Loucy (cell line): ENCODE measurements around the gene RAB9B.

ENCODE experiments used
- H2AFZ ChIP-seq: fragments of 200-600 bp; sonication (generic); 2 replicates; pipeline ENCODE4 v1.6.0; 2016; ENCODE audit warnings: antibody characterized with exemption, mild to moderate bottlenecking, low read length, moderate library complexity
- H3F3A ChIP-seq: fragments of 200-600 bp; 2 replicates; pipeline ENCODE4 v1.6.0; 2016; ENCODE audit warnings: antibody characterized with exemption, low read depth, mild to moderate bottlenecking
- H3K27me3 ChIP-seq: fragments of 200-600 bp; sonication (generic); 2 replicates; pipeline ENCODE4 v1.6.1; 2014; ENCODE audit warnings: low read length, mild to moderate bottlenecking; ENCODE audit not compliant: insufficient read depth, poor library complexity, severe bottlenecking
- H3K36me3 ChIP-seq: fragments of 200-600 bp; sonication (generic); 2 replicates; pipeline ENCODE4 v1.6.1; 2016; ENCODE audit warnings: low read length; ENCODE audit not compliant: insufficient read depth
- H3K4me1 ChIP-seq: fragments of 200-600 bp; sonication (generic); 2 replicates; pipeline ENCODE4 v1.5.1; 2014; ENCODE audit warnings: low read length, mild to moderate bottlenecking; ENCODE audit not compliant: insufficient read depth, poor library complexity, severe bottlenecking
- H3K4me2 ChIP-seq: fragments of 200-600 bp; sonication (generic); 2 replicates; pipeline ENCODE4 v1.6.0; 2014; ENCODE audit warnings: antibody characterized with exemption, low read length, low read depth, mild to moderate bottlenecking; ENCODE audit not compliant: poor library complexity, severe bottlenecking
- H3K4me3 ChIP-seq: fragments of 200-600 bp; sonication (generic); 2 replicates; pipeline ENCODE4 v1.5.1; 2014; ENCODE audit warnings: low read length, mild to moderate bottlenecking, mixed read lengths; ENCODE audit not compliant: poor library complexity, severe bottlenecking
- H3K79me2 ChIP-seq: fragments of 200-600 bp; sonication (generic); 2 replicates; pipeline ENCODE4 v1.6.1; 2014; ENCODE audit warnings: low read length; ENCODE audit not compliant: insufficient read depth
- H3K9ac ChIP-seq: fragments of 200-600 bp; sonication (generic); 2 replicates; pipeline ENCODE4 v1.6.0; 2014; ENCODE audit warnings: mild to moderate bottlenecking, low read depth, low read length, moderate library complexity; ENCODE audit not compliant: poor library complexity, severe bottlenecking
- H3K9me2 ChIP-seq: fragments of 200-600 bp; sonication (generic); replicated peaks from 2 replicates; pipeline ENCODE4 v1.6.1; 2016; ENCODE audit warnings: low read depth, low read length, mixed read lengths
- H3K9me3 ChIP-seq: fragments of 200-600 bp; sonication (generic); 2 replicates; pipeline ENCODE4 v1.6.1; 2014; ENCODE audit warnings: mild to moderate bottlenecking, antibody characterized with exemption, low read length, low read depth; ENCODE audit not compliant: insufficient read depth
- H4K20me1 ChIP-seq: fragments of 200-600 bp; sonication (generic); 2 replicates; pipeline ENCODE4 v1.6.0; 2014; ENCODE audit warnings: antibody characterized with exemption, low read length, mild to moderate bottlenecking; ENCODE audit not compliant: insufficient read depth, poor library complexity, severe bottlenecking
- CTCF ChIP-seq: fragments of 200-600 bp; sonication (generic); conservative IDR thresholded peaks from 2 replicates; pipeline ENCODE4 v1.5.1; 2014; ENCODE audit warnings: mild to moderate bottlenecking, antibody characterized with exemption, low read length
- EZH2phosphoT487 ChIP-seq: fragments of 200-600 bp; IDR thresholded peaks from 2 replicates; pipeline ENCODE4 v1.6.1; 2018; ENCODE audit warnings: antibody characterized with exemption, mild to moderate bottlenecking, moderate library complexity, borderline replicate concordance

RAB9B gene

GRCh38 chrX:103789004-103789403 is 43.1 kb downstream of the RAB9B start:
- Histone ChIP-seq H3K9me2 (no peaks in the 10 kb centered on the region), H3K79me2 (no peaks in the 10 kb centered on the region), H3F3A (no peaks in the 10 kb centered on the region), H3K4me3 (no peak overlapping the region), H3K9me3 (no peaks in the 10 kb centered on the region), H4K20me1 (no peaks in the 10 kb centered on the region), H3K4me2 (no peak overlapping the region), H2AFZ (no peak overlapping the region), H3K27me3 (no peaks in the 10 kb centered on the region), H3K9ac (no peak overlapping the region), H3K4me1 (no peaks in the 10 kb centered on the region), H3K36me3 (no peaks in the 10 kb centered on the region)
- no peak for TF ChIP-seq CTCF
- no peak for TF ChIP-seq EZH2phosphoT487

- H3K36me3 ChIP-seq, result no peaks in the 10 kb centered on the region
- H3K79me2 ChIP-seq, result no peaks in the 10 kb centered on the region
- H3K9me3 ChIP-seq, result no peaks in the 10 kb centered on the region
- no peaks in the 10 kb centered on the region for H3K9me2 ChIP-seq
- H3K9ac ChIP-seq, result no peak overlapping the region
- no peak overlapping the region for H2AFZ ChIP-seq
- no peak overlapping the region for H3K4me2 ChIP-seq
- H4K20me1 ChIP-seq, result no peaks in the 10 kb centered on the region
- H3F3A ChIP-seq, result no peaks in the 10 kb centered on the region
- no peaks in the 10 kb centered on the region for H3K4me1 ChIP-seq
- no peak overlapping the region for H3K4me3 ChIP-seq
- TF ChIP-seq CTCF (no peak), EZH2phosphoT487 (no peak)
- H3K27me3 ChIP-seq, result no peaks in the 10 kb centered on the region
Measured at GRCh38 chrX:103783971-103784370, 48.1 kb downstream of the RAB9B start.

GRCh38 chrX:103783196-103783595 is 48.9 kb downstream of the RAB9B start:
- no peaks in the 10 kb centered on the region for H3K27me3 ChIP-seq
- H3K9ac ChIP-seq, result no peak overlapping the region
- H4K20me1 ChIP-seq, result no peaks in the 10 kb centered on the region
- H3K9me2 ChIP-seq, result no peaks in the 10 kb centered on the region
- no peaks in the 10 kb centered on the region for H3F3A ChIP-seq
- no peaks in the 10 kb centered on the region for H3K4me1 ChIP-seq
- no peaks in the 10 kb centered on the region for H3K9me3 ChIP-seq
- H3K4me2 ChIP-seq, result no peak overlapping the region
- H3K4me3 ChIP-seq, result no peak overlapping the region
- TF ChIP-seq EZH2phosphoT487 (no peak), CTCF (no peak)
- no peaks in the 10 kb centered on the region for H3K79me2 ChIP-seq
- H2AFZ ChIP-seq, result no peak overlapping the region
- no peaks in the 10 kb centered on the region for H3K36me3 ChIP-seq
